K562 (cell line): ENCODE measurements around the gene KIF5A. TPM values are rescaled to one million over a fixed set of nuclear protein-coding genes. Genes with fewer than 3 reads are reported as not detected.

ENCODE experiments used
- ATAC-seq: fragments of 200-7000 bp; cut with Tn5 transposase; 3 replicates; pipeline ENCODE4 v1.9.1; 2020; ENCODE audit warnings: moderate library complexity
- BruUV-seq: library from RNA; stranded (reverse); fragments of 400-500 nt; replicated peaks from 2 replicates; lab custom pipeline; 2021; lab: Mats Ljungman, UMichigan
- CTCF ChIA-PET: fragments of 300-600 bp; formaldehyde crosslinking; extraction: SDS; loops from one replicate; lab custom pipeline; 2021; ENCODE audit warnings: low intra/inter-chr PET ratio; lab: Yijun Ruan, JAX
- POLR2A ChIA-PET: fragments of 300-600, 350-650 bp; sonication (Branson Sonifier 250); formaldehyde crosslinking; extraction: SDS; loops from one replicate; lab custom pipeline; 2021; ENCODE audit warnings: antibody characterized with exemption, inconsistent platforms; lab: Yijun Ruan, JAX
- DNase-seq, 4 experiments: peaks; one replicate each; pipeline versions ENCODE4 v3.0.0 to v3.0.0-alpha.2; 2011 to 2018; ENCODE audit warnings: low spot score in 3 of 4, mixed read lengths in 3 of 4; ENCODE audit errors: extremely low read depth in 1 of 4
- FAIRE-seq: peaks from 2 replicates; lab custom pipeline; 2011; peaks lifted over from hg19 to GRCh38; lab: Jason Lieb, UNC
- H2AFZ ChIP-seq: 2 replicates; pipeline ENCODE4 v1.6.0; 2011; ENCODE audit warnings: low read depth, low read length, control low read depth, inconsistent platforms
- H3K27ac ChIP-seq: fragments of 200-600 bp; 3 replicates; pipeline ENCODE4 v1.8.0; 2011; ENCODE audit warnings: low read depth, mild to moderate bottlenecking, control low read depth, inconsistent platforms, low read length, moderate library complexity, mixed read lengths; ENCODE audit errors: extremely low read depth
- H3K27me3 ChIP-seq, 2 experiments: fragments of 300-600 bp in 1 of 2; 2 replicates in 1 of 2; 3 replicates in 1 of 2; pipeline versions ENCODE4 v1.6.0 to v1.8.0; 2011; ENCODE audit warnings: inconsistent platforms in 2 of 2, low read length in 2 of 2, mild to moderate bottlenecking in 1 of 2, mixed read lengths in 1 of 2, moderate library complexity in 1 of 2; ENCODE audit not compliant: control insufficient read depth in 2 of 2, insufficient read depth in 2 of 2
- H3K36me3 ChIP-seq: fragments of 300-600 bp; 3 replicates; pipeline ENCODE4 v1.8.0; 2011; ENCODE audit warnings: mild to moderate bottlenecking, low read length, inconsistent platforms; ENCODE audit not compliant: control insufficient read depth, insufficient read depth
- H3K4me1 ChIP-seq, 2 experiments: fragments of 200-600 bp in 1 of 2; replicated peaks in 1 of 2; 2 replicates in 1 of 2; 3 replicates in 1 of 2; pipeline versions ENCODE4 v1.5.1 to v1.8.0; 2011; ENCODE audit warnings: inconsistent platforms in 2 of 2, low read length in 2 of 2, mild to moderate bottlenecking in 1 of 2, mixed read lengths in 1 of 2, moderate library complexity in 1 of 2; ENCODE audit not compliant: control insufficient read depth in 2 of 2, insufficient read depth in 2 of 2
- H3K4me2 ChIP-seq: 2 replicates; pipeline ENCODE4 v1.6.1; 2011; ENCODE audit warnings: low read length, control low read depth, inconsistent platforms, mixed read lengths; ENCODE audit not compliant: insufficient read depth
- H3K4me3 ChIP-seq: fragments of 200-600 bp; sonication (generic), shearing (Covaris generic); 2 replicates; pipeline ENCODE4 v1.5.1; 2016; ENCODE audit warnings: control low read depth, inconsistent platforms
- H3K79me2 ChIP-seq: fragments of 200-600 bp; 3 replicates; pipeline ENCODE4 v1.8.0; 2011; ENCODE audit warnings: low read length, inconsistent platforms; ENCODE audit not compliant: control insufficient read depth, insufficient read depth
- H3K9ac ChIP-seq, 2 experiments: 2 replicates each; pipeline versions ENCODE4 v1.6.0 to v1.6.1; 2011; ENCODE audit warnings: low read depth in 2 of 2, low read length in 2 of 2, control low read depth in 1 of 2, inconsistent platforms in 1 of 2, mild to moderate bottlenecking in 1 of 2, mixed read lengths in 1 of 2; ENCODE audit not compliant: insufficient read depth in 1 of 2
- H3K9me1 ChIP-seq: one replicate; pipeline ENCODE4 v1.6.0; 2011; ENCODE audit warnings: inconsistent platforms, mild to moderate bottlenecking, low read length, moderate library complexity; ENCODE audit not compliant: control insufficient read depth, insufficient read depth
- H3K9me3 ChIP-seq: replicated peaks from 2 replicates; pipeline ENCODE4 v1.5.1; 2011; ENCODE audit warnings: low read depth, low read length, inconsistent platforms; ENCODE audit not compliant: control insufficient read depth, insufficient read depth
- H4K20me1 ChIP-seq: replicated peaks from 2 replicates; pipeline ENCODE4 v1.6.1; 2011; ENCODE audit warnings: low read length, inconsistent platforms, mixed read lengths; ENCODE audit not compliant: control insufficient read depth, insufficient read depth
- ASH1L ChIP-seq: fragments of 450-650 bp; IDR thresholded peaks from 2 replicates; pipeline ENCODE4 v1.6.1; 2018; ENCODE audit warnings: borderline replicate concordance, mild to moderate bottlenecking, low read depth; ENCODE audit not compliant: partially characterized antibody
- ATF2 ChIP-seq: sonication (generic); formaldehyde crosslinking; IDR thresholded peaks from 2 replicates; pipeline ENCODE4 v1.8.1; 2022; ENCODE audit warnings: missing genetic modification reagents
- BRF2 ChIP-seq: IDR thresholded peaks from 3 replicates; pipeline ENCODE4 v1.6.1; 2011; ENCODE audit warnings: borderline replicate concordance, mild to moderate bottlenecking; ENCODE audit not compliant: insufficient read length, insufficient read depth
- CAMTA2 ChIP-seq: fragments of 250-450 bp; sonication (Bioruptor Pico); conservative IDR thresholded peaks from 2 replicates; pipeline ENCODE4 v1.5.1; 2022
- CBFB ChIP-seq: sonication (generic); formaldehyde crosslinking; IDR thresholded peaks from 2 replicates; pipeline ENCODE4 v1.4.0; 2020; ENCODE audit warnings: mild to moderate bottlenecking, missing genetic modification reagents
- CTBP1 ChIP-seq: fragments of 450-650 bp; IDR thresholded peaks from 2 replicates; pipeline ENCODE4 v1.6.1; 2016; ENCODE audit warnings: borderline replicate concordance
- DLX4 ChIP-seq: fragments of 250-450 bp; sonication (Bioruptor Pico); IDR thresholded peaks from 2 replicates; pipeline ENCODE4 v1.6.1; 2021; ENCODE audit warnings: mild to moderate bottlenecking
- FUS ChIP-seq: fragments of 200-400 bp; formaldehyde crosslinking; optimal IDR thresholded peaks from 2 replicates; pipeline ENCODE3; 2017; ENCODE audit warnings: low read depth, low read length
- GATA2 ChIP-seq: sonication (generic); formaldehyde crosslinking; IDR thresholded peaks from 2 replicates; pipeline ENCODE4 v1.4.0; 2020; ENCODE audit warnings: mild to moderate bottlenecking, missing genetic modification reagents
- NCOA2 ChIP-seq, 2 experiments: fragments of 450-650 bp; IDR thresholded peaks; 2 replicates each; pipeline ENCODE4 v1.6.1; 2018; ENCODE audit warnings: mild to moderate bottlenecking in 2 of 2, moderate library complexity in 1 of 2; ENCODE audit not compliant: partially characterized antibody in 2 of 2
- NR0B1 ChIP-seq: fragments of 450-650 bp; IDR thresholded peaks from one replicate; pipeline ENCODE4 v1.6.1; 2018; ENCODE audit warnings: mild to moderate bottlenecking, moderate library complexity; ENCODE audit not compliant: partially characterized antibody
- NR2C1 ChIP-seq, 2 experiments: fragments of 450-650 bp; IDR thresholded peaks; 2 replicates each; pipeline ENCODE4 v1.6.1; 2017; ENCODE audit warnings: mild to moderate bottlenecking in 2 of 2, antibody characterized with exemption in 1 of 2, inconsistent platforms in 1 of 2, missing compliant biosample characterization in 1 of 2, missing genetic modification characterization in 1 of 2
- PCBP1 ChIP-seq: fragments of 200-400 bp; formaldehyde crosslinking; IDR thresholded peaks from 2 replicates; pipeline ENCODE4 v1.6.1; 2018; ENCODE audit warnings: mild to moderate bottlenecking, low read depth, low read length; ENCODE audit not compliant: poor library complexity, severe bottlenecking
- SMAD3 ChIP-seq: fragments of 450-650 bp; formaldehyde crosslinking; conservative IDR thresholded peaks from 2 replicates; pipeline ENCODE4 v1.4.0; 2020; ENCODE audit warnings: mild to moderate bottlenecking
- THRB ChIP-seq: fragments of 450-650 bp; formaldehyde crosslinking; conservative IDR thresholded peaks from 2 replicates; pipeline ENCODE4 v1.4.0; 2022; ENCODE audit warnings: mild to moderate bottlenecking, missing genetic modification characterization
- ZNF24 ChIP-seq: fragments of 450-650 bp; IDR thresholded peaks from 2 replicates; pipeline ENCODE4 v1.6.1; 2016
- WGBS: fragments of 100-300 bp; shearing (Covaris generic); methylation state at CpG from one replicate; pipeline ENCODE4 v1.1.6; 2016; ENCODE audit warnings: low coverage, mixed read lengths; ENCODE audit not compliant: insufficient coverage; ENCODE audit errors: missing lambda C conversion rate; 5-methylcytosine and 5-hydroxymethylcytosine counted together
- in situ Hi-C: fragments of 300-500 bp; cut with MboI; formaldehyde crosslinking; loops from 4 replicates; pipeline ENCODE4 v1.15.0; 2018; ENCODE audit warnings: inconsistent platforms, mixed read lengths
- intact Hi-C: fragments of 100-400 bp; cut with micrococcal nuclease; formaldehyde crosslinking; loops from 2 replicates; pipeline ENCODE4 v1.14.2; 2022
- polyA plus RNA-seq, 8 experiments: library from polyadenylated mRNA; depleted of rRNA in 4 of 8; stranded (reverse) in 5 of 8; unstranded in 3 of 8; fragments of >200 nt; fragmentation: Nextera tagmentation in 2 of 8; fragmentation: Illumina TruSeq in 1 of 8; extraction: Ambion mirVana in 2 of 8; extraction: Trizol in 1 of 8; gene quantifications; 2 replicates each; pipeline versions ENCODE4 v1.2.1 to v1.2.3, GENCODE V29; 2011 to 2014; ENCODE audit warnings: inconsistent platforms in 1 of 8, missing spikeins in 1 of 8
- total RNA-seq, 7 experiments: library from RNA; depleted of rRNA in 6 of 7; stranded (reverse); fragments of >200 nt in 6 of 7; fragmentation: Illumina TruSeq in 2 of 7; extraction: Trizol in 2 of 7; gene quantifications; 2 replicates each; pipeline versions ENCODE4 v1.2.1 to v1.2.3, GENCODE V29; 2011 to 2021; ENCODE audit warnings: low replicate concordance in 1 of 7

The KIF5A gene
- total and polyA plus RNA-seq, 9 of the 15 experiments (the other 6 are each of a cell fraction or from before 2014, with no cell fraction given): 3.4 to 17.7 (median 8.0) TPM

- no peak for TF ChIP-seq ZNF24
- TF ChIP-seq THRB (CRISPR knock-in tag): no peak
- TF ChIP-seq ATF2: no peak
- no peak for TF ChIP-seq CBFB (CRISPR knock-in tag)
- no peak for TF ChIP-seq DLX4 (CRISPR knock-in tag)
- TF ChIP-seq SMAD3 (CRISPR knock-in tag): no peak
These were observed 56.6 kb downstream of the KIF5A start (continued) for GRCh38 chr12:57606399-57606798.

GRCh38 chr12:57606821-57607220, 57.0 kb downstream of the KIF5A start:
- H3K4me1 ChIP-seq: peaks cover 30 to 42% of the 10 kb centered on the region in 2 experiments
- DNase-seq (no peak), ATAC-seq (no peak), FAIRE-seq (no peak)
- H3K9me1 ChIP-seq: no peaks in the 10 kb centered on the region
- POLR2A ChIA-PET: interaction anchor here (0.8 to 2.1 kb wide), 4 partner anchors 10 to 23 kb away, joined by 4 to 9 read pairs (median 6); no protein-coding TSS in a partner anchor
- BruUV-seq: no TSS peak
- H4K20me1 ChIP-seq: no peaks in the 10 kb centered on the region
- 44% methylated on average over 10 of the region's 11 CpGs for WGBS
- H3K4me2 ChIP-seq: no peak overlapping the region
- no peak overlapping the region for H3K27ac ChIP-seq
- no peaks in the 10 kb centered on the region; the same call in 1 of the 3 replicates for H3K79me2 ChIP-seq
- H3K27me3 ChIP-seq: no peaks in the 10 kb centered on the region
- CTCF ChIA-PET: no interaction called here
- H3K9ac ChIP-seq: 0 out of 4 replicates have a peak overlapping the region, but pooled peaks of 1 of the 2 experiments have one; percentile 14
- intact Hi-C loops (no loop called here), in situ Hi-C loops (no loop called here)
- no peaks in the 10 kb centered on the region for H3K9me3 ChIP-seq
- H3K4me3 ChIP-seq: no peak overlapping the region
- peaks cover 10% of the 10 kb centered on the region; the same call in 2 of the 3 replicates for H3K36me3 ChIP-seq
- peak overlapping the region; percentile 58 for H2AFZ ChIP-seq
- no peak for TF ChIP-seq CTBP1
- no peak for TF ChIP-seq NCOA2 (IDR thresholded peaks at IDR 0.05; ENCODE audit: partially characterized antibody in 2 of 2)
- no peak for TF ChIP-seq CAMTA2 (CRISPR knock-in tag)
- TF ChIP-seq ASH1L: no peak
- TF ChIP-seq FUS: no peak
- no peak for TF ChIP-seq NR0B1
- no peak for TF ChIP-seq NR2C1 (IDR thresholded peaks at IDR 0.05)
- no peak for TF ChIP-seq NR2C1 (tag; IDR thresholded peaks at IDR 0.05)
- TF ChIP-seq GATA2 (CRISPR knock-in tag): no peak
- no peak for TF ChIP-seq BRF2
- no peak for TF ChIP-seq PCBP1
